Ovary (tissue), 9 donors: ENCODE results near the gene SYK. TPM values are rescaled to one million over a fixed set of nuclear protein-coding genes. Genes with fewer than 3 reads are reported as not detected.

Experiments
- DNase-seq, 5 donors: peaks; one replicate each; pipeline ENCODE4 v3.0.0-alpha.2; 2019 to 2020
- H3K27ac ChIP-seq, 2 donors: fragments of 200-600 bp; one replicate each; pipeline versions ENCODE4 v1.5.1 to v1.8.0; 2019 to 2022
- H3K27me3 ChIP-seq: fragments of 200-600 bp; one replicate; pipeline ENCODE4 v1.8.0; 2022
- H3K36me3 ChIP-seq: fragments of 200-600 bp; sonication (generic); one replicate; pipeline ENCODE4 v1.5.1; 2019
- H3K4me1 ChIP-seq: one replicate; pipeline ENCODE4 v1.8.1; 2013; ENCODE audit warnings: mild to moderate bottlenecking, moderate library complexity; ENCODE audit not compliant: insufficient read depth
- H3K4me3 ChIP-seq: fragments of 200-600 bp; sonication (generic); one replicate; pipeline ENCODE4 v1.5.1; 2017
- H3K9me3 ChIP-seq, 2 donors: fragments of 200-600 bp in 1 of 2; sonication (generic) in 1 of 2; one replicate each; pipeline versions ENCODE4 v1.5.1 to v1.8.1; 2013 to 2019; ENCODE audit warnings: mild to moderate bottlenecking in 1 of 2, moderate library complexity in 1 of 2
- EP300 ChIP-seq: sonication (generic); formaldehyde crosslinking; IDR thresholded peaks from one replicate; pipeline ENCODE4 v1.6.1; 2017; ENCODE audit warnings: antibody characterized with exemption
- POLR2A ChIP-seq: fragments of 450-650 bp; IDR thresholded peaks from one replicate; pipeline ENCODE4 v1.6.1; 2017; ENCODE audit warnings: antibody characterized with exemption, mild to moderate bottlenecking, moderate library complexity
- WGBS, 3 donors: extraction: QIAGEN DNeasy Blood & Tissue Kit in 1 of 3; methylation state at CpG; one replicate each; pipeline versions ENCODE4 v1.1.5 to v1.1.7; 2013 to 2017; 5-methylcytosine and 5-hydroxymethylcytosine counted together
- intact Hi-C, 4 donors: fragments of 100-400 bp; cut with DNase I; formaldehyde crosslinking; loops; one replicate each; pipeline versions ENCODE4 v1.11.0 to v1.15.1; 2022 to 2023
- polyA plus RNA-seq, 2 donors: library from polyadenylated mRNA; stranded (reverse); fragments of 200-250 nt in 1 of 2; fragments of 350-450 nt in 1 of 2; fragmentation: Illumina TruSeq in 1 of 2; extraction: RNeasy Lipid Tissue Mini Kit (QIAGEN cat#74804) in 1 of 2; gene quantifications; one replicate each; pipeline ENCODE4 v1.2.3, GENCODE V29; 2013 to 2014
- total RNA-seq, 7 donors: library from RNA; depleted of rRNA in 2 of 7; stranded (reverse); fragments of >200 nt in 2 of 7; fragmentation: NEBNext Ultra II Directional in 3 of 7; extraction: Animal tissue kit (Norgen Biotek cat#: 25700) in 3 of 7; gene quantifications; one replicate each; pipeline versions ENCODE4 v1.1.0 to v1.2.4, GENCODE V29; 2016 to 2023
- TF ChIP-seq, protein P1 (sequence below), 3 donors: fragments of 450-650 bp in 2 of 3; fragments of 200-600 bp in 1 of 3; IDR thresholded peaks; one replicate each; pipeline versions ENCODE4 v1.5.1 to v1.8.0; 2016 to 2022; ENCODE audit warnings: antibody characterized with exemption in 3 of 3, mild to moderate bottlenecking in 1 of 3
- donor health status: DM: no; HTN: no; CAD: no; lungs with moderate emphysema.
- donor health status: DM: no; HTN: no; CAD: no.
- donor health status: Bipolar disorder and iron deficiency.
- donor health status: DM: yes; HTN: yes; CAD: no.
- donor health status: DM: no; HTN: no; CAD: no.
- donor health status: DM: yes; HTN: yes; CAD: no.

The SYK gene
- total and polyA plus RNA-seq, 9 donors, result 1.4 to 12.0 (median 8.6) TPM

DNA sequence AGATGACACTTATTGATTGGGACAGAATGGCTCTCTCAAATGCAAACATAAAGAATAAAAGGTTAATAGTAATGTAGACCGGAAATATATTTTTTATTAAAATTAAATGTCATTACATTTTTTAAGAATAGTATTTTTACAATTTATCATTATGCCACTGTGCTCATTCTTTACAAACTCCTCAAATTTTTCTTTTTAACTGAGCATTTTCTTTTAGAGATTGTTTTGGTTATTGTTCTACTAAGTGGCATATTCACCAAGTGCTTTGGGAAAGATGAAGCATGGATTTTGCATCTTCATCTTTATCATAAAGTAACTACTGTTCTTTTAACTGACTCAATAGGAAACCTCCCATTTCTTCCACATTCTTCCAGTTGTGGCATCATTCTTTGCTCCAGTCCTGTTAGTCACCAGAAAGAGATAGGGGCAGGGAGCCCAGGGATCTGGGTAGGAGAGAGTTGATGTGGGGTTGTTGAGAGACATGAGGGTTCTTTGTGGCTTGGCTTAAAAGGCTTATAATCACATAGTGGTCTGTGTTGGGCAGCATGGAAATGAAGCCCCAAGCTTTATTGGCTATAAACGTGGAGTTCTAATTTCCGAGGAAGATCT is 69.8 kb downstream of the SYK start:
- H3K27ac ChIP-seq, result no peak overlapping the region
- H3K9me3 ChIP-seq, result no peaks in the 10 kb centered on the region
- H3K4me3 ChIP-seq, result no peak overlapping the region
- TF ChIP-seq POLR2A (no peak), EP300 (no peak)
- TF ChIP-seq, protein P1, sequence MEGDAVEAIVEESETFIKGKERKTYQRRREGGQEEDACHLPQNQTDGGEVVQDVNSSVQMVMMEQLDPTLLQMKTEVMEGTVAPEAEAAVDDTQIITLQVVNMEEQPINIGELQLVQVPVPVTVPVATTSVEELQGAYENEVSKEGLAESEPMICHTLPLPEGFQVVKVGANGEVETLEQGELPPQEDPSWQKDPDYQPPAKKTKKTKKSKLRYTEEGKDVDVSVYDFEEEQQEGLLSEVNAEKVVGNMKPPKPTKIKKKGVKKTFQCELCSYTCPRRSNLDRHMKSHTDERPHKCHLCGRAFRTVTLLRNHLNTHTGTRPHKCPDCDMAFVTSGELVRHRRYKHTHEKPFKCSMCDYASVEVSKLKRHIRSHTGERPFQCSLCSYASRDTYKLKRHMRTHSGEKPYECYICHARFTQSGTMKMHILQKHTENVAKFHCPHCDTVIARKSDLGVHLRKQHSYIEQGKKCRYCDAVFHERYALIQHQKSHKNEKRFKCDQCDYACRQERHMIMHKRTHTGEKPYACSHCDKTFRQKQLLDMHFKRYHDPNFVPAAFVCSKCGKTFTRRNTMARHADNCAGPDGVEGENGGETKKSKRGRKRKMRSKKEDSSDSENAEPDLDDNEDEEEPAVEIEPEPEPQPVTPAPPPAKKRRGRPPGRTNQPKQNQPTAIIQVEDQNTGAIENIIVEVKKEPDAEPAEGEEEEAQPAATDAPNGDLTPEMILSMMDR (IDR thresholded peaks at IDR 0.05), result no peak
- no peak for DNase-seq
- H3K4me1 ChIP-seq, result no peaks in the 10 kb centered on the region
- intact Hi-C loops, result loop anchor here in 3 of 4 donors (5.0 to 10.0 kb wide), 3 partner anchors 1274 to 1279 kb away; no protein-coding TSS in a partner anchor
- 27 to 38% (median 28%) methylated on average over 3 of the region's 3 CpGs for whole genome bisulfite sequencing, 3 donors
- H3K36me3 ChIP-seq, result no peaks in the 10 kb centered on the region
- H3K27me3 ChIP-seq, result no peaks in the 10 kb centered on the region

DNA sequence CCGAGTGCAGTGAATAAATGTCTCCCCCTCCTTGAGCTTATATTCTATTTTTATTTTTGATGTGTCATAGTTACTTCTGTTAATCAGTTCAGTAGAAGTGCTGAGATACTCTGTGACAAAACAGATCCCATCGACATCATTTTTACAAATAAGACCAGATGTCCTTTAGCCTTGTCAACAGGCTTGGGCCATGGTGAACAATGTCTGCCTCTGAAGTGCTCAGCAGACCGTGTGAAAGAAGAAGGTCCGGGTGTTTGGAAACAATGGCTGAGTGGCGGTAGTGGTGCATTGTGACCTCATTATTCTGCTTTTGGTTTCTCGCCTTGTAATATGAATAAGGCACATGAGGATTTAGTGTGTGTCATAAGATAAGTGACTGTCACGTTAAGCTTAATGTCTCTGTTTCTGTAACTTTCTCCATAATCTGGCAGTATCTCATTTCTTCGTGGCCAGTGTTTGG is 71.2 kb downstream of the SYK start:
- no peaks in the 10 kb centered on the region for H3K36me3 ChIP-seq
- DNase-seq, result no peak
- H3K27ac ChIP-seq, result no peak overlapping the region
- no peak for TF ChIP-seq EP300
- TF ChIP-seq, protein P1 (IDR thresholded peaks at IDR 0.05), result no peak
- no peak for TF ChIP-seq POLR2A
- no peak overlapping the region for H3K4me3 ChIP-seq
- H3K4me1 ChIP-seq, result no peaks in the 10 kb centered on the region
- no peaks in the 10 kb centered on the region for H3K9me3 ChIP-seq
- 59 to 75% (median 63%) methylated on average over 8 of the region's 8 CpGs for WGBS, 3 donors
- H3K27me3 ChIP-seq, result no peaks in the 10 kb centered on the region
- intact Hi-C loops, result loop anchor here in 3 of 4 donors (5.0 to 10.0 kb wide), 3 partner anchors 1276 to 1281 kb away; no protein-coding TSS in a partner anchor

DNA sequence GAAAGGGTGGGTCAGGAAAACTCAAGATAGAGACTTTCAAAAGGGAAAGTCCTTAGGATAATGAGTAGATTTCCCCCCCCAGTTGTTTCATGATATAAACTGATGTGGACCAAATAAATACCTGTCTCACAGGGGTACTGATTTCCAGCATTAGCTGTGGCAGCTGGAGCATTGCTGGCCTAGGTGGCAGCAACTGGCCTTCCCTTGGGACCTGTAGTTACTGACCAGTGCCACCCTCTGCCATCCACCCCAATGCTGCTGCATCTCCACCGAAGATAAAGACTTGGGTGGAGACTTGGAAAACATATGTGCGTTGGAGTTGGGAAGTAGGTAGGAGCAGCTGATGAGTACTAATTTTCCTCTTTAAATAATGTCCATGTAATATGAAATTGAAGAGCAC is 71.8 kb downstream of the SYK start:
- DNase-seq, result no peak

DNA sequence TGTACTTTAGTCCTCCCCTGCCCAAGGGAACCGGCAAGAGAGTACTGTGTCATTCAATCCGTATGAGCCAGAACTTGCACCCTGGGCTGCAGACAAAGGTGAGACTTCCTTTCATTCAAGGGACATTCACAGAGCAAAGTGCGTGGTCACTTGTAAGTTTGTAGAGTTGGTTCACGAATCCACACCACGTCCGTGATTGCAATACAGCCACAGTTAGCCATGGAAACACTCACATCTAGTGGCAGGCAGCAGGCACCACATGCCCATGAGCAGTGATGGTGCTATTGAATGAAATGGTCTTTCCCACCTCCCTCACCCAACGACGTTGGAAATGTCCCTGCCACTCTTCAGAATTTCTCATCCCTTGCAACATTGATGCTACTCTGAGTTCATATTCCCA is 72.6 kb downstream of the SYK start:
- DNase-seq, result no peak
- intact Hi-C loops, result loop anchor here in 3 of 4 donors (5.0 to 10.0 kb wide), 3 partner anchors 1277 to 1282 kb away; no protein-coding TSS in a partner anchor
- Histone ChIP-seq H3K4me1 (no peaks in the 10 kb centered on the region), H3K36me3 (no peaks in the 10 kb centered on the region), H3K27me3 (no peaks in the 10 kb centered on the region), H3K4me3 (no peak overlapping the region), H3K27ac (no peak overlapping the region), H3K9me3 (no peaks in the 10 kb centered on the region)
- TF ChIP-seq EP300, result no peak
- no peak for TF ChIP-seq POLR2A
- TF ChIP-seq, protein P1 (IDR thresholded peaks at IDR 0.05), result no peak
- WGBS, 3 donors, result 70 to 80% (median 79%) methylated on average over 8 of the region's 8 CpGs

More for the DNA sequence above, 71.8 kb downstream of the SYK start:
- Histone ChIP-seq H3K4me1 (no peaks in the 10 kb centered on the region), H3K4me3 (no peak overlapping the region), H3K27me3 (no peaks in the 10 kb centered on the region), H3K36me3 (no peaks in the 10 kb centered on the region), H3K9me3 (no peaks in the 10 kb centered on the region), H3K27ac (no peak overlapping the region)
- TF ChIP-seq EP300 (no peak), POLR2A (no peak)
- TF ChIP-seq, protein P1 (IDR thresholded peaks at IDR 0.05), result no peak
- 50 to 77% (median 72%) methylated on average over 2 of the region's 2 CpGs for WGBS, 3 donors
- intact Hi-C loops, result loop anchor here in 3 of 4 donors (5.0 to 10.0 kb wide), 3 partner anchors 1276 to 1281 kb away; no protein-coding TSS in a partner anchor
